NCI-H1105 (cell line): ENCODE measurements around the gene MCF2L.
"Not testable (repeated sequence)": the region's sequence is repeated elsewhere in the genome, so short reads cannot be mapped to it uniquely, and the experiment has no call there.

Experiments used
- DNase-seq: peaks from one replicate; lab custom pipeline; 2025; lab: John Stamatoyannopoulos, UW

MCF2L gene, protein sequence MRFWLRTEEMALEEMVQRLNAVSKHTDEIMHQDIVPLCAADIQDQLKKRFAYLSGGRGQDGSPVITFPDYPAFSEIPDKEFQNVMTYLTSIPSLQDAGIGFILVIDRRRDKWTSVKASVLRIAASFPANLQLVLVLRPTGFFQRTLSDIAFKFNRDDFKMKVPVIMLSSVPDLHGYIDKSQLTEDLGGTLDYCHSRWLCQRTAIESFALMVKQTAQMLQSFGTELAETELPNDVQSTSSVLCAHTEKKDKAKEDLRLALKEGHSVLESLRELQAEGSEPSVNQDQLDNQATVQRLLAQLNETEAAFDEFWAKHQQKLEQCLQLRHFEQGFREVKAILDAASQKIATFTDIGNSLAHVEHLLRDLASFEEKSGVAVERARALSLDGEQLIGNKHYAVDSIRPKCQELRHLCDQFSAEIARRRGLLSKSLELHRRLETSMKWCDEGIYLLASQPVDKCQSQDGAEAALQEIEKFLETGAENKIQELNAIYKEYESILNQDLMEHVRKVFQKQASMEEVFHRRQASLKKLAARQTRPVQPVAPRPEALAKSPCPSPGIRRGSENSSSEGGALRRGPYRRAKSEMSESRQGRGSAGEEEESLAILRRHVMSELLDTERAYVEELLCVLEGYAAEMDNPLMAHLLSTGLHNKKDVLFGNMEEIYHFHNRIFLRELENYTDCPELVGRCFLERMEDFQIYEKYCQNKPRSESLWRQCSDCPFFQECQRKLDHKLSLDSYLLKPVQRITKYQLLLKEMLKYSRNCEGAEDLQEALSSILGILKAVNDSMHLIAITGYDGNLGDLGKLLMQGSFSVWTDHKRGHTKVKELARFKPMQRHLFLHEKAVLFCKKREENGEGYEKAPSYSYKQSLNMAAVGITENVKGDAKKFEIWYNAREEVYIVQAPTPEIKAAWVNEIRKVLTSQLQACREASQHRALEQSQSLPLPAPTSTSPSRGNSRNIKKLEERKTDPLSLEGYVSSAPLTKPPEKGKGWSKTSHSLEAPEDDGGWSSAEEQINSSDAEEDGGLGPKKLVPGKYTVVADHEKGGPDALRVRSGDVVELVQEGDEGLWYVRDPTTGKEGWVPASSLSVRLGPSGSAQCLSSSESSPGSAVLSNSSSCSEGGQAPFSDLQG

DNA sequence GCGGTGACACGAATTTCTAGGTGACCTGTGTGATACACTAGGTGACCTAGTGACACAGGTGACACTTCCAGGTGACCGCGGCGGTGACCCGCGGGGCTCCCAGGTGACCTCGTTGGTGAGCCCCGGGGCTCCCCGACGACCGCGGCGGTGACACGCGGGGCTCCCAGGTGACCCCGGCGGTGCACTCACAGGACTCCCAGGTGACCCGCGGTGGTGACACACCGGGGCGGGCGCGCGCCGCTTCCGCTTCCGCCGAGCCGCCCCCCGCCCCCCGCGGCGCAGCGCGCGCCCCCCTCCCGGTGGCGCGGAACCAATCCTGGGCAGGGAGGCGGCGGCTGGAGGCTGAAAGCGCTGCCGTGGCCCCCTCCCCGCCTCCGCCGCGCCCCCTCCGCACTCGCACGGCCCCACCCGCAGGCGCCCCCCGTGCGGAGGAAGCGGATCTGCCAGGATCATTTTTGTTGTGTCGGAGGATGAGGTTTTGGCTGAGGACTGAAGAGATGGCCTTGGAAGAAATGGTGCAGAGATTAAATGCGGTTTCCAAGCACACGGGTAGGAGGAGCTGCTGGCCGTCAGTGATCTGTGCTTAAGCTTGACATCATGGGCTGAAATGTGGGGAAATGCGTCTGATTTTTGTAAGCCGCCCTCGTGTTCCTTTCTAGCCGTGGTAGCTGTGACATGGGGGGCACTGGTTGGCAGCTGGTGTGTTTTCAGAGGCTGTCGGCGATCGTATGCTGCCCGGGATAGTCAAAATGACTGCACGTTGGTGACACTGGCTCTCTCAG lies at the start of gene MCF2L:
TSS of gene MCF2L (plus strand) at position 305 of the 782 bp plus-strand sequence. CDS start at position 471, 166 bp downstream.
- peak; percentile 73 for DNase-seq

DNA sequence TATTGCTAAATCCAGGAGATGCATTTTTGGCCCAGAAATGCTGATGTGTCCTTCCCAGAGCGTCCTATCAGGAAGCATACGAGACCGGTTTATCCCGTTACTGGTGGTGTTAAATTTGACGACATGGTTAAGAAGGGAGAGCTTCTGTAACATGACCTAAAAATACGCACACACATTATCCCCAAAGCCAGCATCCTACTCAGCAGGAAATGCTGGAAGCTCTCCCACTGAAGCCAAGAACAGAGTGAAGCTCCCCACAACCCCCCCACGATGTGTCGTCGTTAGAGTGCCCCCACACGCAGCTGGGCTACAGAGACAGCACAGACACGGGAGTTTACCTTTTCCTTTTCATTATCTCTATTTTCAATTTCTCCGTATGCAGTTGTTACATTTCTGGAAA lies 45.1 kb upstream of the MCF2L start:
- DNase-seq, result no peak

DNA sequence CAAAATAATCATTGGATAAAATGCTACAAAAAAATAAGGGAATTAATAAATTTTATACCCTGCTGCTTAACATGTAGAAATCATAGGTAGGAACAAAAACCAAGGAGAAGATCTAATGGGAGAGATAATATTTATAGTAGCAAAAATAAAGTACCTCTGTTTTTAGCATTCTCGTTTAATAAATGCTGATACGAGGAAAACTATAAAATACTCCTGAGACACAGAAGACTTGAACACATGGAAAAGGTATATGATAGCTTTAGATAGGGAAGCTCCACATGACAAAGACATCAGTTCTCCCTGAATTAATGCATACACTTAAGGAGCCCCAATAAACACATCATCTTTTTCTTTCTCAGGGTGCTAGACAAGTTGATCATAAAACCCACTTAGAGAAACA lies 44.6 kb upstream of the MCF2L start:
- no peak for DNase-seq

DNA sequence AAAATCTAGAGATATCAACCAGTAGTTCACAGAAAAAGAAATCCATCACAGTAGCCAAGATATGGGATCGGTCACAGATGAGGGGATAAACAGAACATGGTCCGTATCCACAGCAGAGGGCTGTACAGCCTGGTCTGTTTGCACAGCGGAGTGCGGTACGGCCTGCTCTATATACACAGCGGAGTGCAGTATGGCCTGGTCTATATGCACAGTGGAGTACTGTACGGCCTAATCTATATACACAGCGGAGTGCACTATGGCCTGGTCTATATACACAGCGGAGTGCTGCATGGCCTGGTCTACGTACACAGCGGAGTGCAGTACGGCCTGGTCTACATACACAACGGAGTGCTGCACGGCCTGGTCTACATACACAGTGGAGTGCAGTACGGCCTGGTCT lies 43.0 kb upstream of the MCF2L start:
- DNase-seq, result no peak

DNA sequence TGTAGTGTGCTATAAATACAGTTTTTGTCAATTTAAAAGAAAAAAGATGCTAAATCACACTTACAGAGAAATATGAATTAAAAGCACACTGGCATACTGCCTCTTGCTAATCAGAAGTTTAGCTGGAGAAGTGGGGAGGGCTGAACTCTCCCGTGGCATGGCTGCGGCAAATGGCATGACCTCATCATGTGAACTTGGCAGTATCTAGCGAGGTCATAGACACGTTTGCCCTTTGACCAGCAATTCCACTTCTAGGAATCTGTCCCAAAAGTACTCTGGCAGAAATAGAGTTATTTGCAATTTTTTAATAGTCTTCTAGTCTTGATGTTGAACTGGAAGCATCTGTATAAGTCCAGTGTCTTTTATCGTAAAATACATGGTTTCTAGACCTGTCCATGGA lies 42.0 kb upstream of the MCF2L start:
- DNase-seq, result no peak

DNA sequence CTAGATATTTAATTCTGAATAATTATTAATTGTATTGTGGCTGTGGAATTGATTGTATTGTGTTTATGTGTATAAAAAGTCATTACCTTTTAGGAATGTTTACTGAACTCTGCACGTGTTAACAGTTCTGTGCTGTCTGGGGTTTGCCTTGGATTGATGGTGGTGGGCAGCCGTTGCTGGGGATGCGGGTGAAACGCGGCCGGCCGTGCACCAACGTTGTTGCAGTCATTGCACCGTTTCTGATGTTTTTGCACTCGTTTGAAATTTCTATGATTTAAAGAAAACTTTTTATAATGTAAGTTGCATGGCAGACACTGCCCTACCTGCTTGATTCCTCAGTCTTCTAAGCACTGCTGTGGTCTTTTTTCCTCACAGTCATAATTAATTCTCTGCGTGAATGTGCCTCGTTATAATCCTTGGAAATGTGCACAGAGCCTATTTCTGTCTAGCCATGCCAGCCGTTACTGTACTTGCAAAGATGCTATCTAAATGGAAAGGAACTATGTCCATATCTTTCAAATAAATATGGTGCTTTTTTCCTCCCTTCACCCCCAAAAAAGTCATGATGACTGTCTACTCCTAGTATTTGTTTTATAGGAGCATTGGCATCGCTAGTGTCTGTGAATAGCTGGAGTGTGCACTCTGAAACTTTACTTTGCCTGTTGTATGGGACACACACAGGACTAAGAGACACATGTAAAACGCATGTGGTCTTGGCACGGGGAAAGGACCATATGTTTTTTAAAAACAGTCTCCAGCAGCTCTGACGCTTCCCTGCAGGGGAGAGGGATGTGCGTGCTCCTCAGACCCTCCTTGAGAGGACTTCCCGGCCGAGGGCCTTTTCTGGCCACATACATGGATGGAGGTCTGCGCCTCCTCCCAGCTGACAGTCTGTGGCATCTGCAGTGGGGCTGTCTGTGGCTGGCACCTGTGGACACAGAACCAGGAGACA lies 40.7 kb upstream of the MCF2L start:
- DNase-seq, result no peak

DNA sequence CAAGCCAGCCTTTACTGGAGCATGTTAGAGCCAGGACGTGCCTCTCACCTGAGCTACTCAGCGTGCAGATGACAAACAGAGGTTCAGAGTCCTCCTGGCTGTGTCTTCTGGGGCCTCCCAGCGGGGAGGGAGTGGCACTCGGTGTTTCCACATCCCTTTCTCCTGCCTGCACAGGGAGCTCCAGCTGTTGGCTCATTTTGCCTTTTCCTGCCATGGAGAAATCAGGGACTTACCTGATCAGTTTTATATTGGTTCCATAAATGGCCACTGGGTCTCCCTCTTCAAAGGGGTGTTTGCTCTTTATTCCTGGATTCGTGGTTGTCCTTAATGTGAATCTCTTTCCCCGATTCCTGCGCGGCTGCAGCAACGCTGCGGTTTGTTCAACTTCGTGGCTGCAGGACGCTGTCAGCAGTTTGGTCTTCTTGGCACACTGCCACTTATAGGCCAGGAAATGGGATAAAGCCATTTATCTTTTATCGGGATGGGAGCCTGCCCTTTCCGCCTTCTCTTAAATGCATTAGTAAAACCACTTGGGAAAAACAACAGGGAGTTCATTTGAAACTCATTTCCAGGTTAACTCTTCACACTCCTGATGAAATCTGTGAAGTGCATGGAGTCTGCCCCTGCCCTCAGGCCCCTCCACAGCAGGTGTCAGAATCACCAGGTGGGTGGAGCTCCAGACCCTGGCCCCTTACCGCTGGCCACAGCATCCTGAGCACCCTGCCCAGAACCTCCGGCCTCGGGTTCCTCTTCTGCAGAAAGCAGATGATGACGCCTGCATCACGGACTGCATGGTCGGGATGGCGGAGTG lies 39.8 kb upstream of the MCF2L start:
- peak; percentile 64 for DNase-seq

DNA sequence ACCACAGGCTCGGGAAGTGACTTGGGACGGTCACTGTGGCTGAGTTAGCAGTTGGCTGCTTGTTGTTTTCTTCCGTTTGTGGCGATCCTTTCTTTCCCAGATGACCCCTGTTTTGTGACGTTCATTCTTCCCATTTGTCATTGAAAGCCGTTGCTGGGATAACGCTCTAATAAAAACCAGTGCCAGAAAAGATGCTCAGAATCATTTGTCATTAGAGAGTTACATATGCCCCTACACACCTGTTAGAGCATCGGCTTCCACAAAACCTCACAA lies 39.3 kb upstream of the MCF2L start:
- DNase-seq, result no peak

DNA sequence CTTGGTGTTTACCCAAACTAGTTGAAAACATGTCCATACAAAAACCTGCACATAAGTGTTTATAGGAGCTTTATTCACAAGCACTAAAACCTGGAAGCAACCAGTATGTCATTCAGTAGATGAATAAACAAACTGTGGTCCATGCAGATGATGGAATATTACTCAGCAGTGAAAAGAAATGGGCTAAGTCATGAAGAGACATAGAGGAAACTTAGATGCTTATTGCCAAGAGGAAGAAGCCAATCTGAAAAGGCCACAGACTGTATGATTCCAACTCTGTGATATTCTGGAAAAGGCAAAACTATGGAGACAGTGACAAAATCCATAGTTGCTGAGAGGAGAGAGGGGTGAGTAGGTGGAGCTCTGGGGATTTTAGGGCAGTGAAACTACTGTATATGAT lies 38.8 kb upstream of the MCF2L start:
- no peak for DNase-seq

DNA sequence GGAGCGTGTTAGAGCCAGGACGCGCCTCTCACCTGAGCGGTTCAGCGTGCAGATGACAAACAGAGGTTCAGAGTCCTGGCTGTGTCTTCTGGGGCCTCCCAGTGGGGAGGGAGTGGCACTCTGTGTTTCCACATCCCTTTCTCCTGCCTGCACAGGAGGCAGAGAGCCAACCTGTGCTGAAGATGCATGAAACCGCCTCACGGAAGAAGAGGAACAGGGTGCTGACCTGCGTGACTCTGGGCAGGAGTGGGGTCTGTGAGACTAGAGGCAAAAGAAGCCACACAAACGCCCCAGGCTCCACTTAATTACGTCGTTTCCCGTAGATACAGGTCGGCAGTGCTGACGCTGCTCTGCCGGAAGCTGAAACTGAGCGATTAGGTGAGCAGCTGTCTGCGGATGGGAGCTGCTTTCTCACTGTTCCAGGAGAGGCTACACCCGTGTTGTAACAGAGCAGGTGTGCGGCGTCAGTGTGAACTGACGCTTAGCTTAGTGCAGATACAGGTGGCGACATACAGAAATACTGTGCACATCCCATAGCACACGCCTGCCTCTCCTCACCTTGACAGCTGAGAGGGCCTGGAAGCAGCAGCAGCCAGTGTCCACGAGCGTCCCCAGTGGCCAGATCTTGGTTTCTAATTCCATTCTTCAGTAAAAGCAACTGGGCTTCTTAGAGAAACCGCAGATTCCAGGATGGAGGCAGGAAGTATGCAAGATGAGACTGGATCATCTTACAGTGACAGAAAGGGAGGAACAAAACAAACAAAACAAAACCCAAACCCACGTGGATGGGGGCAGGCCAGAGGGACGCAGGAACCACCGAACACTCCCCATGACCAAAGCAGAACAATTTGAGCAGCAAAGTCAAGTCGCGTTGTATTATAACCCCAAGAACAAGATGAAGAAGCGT lies 37.7 kb upstream of the MCF2L start:
- peak; percentile 92 for DNase-seq

DNA sequence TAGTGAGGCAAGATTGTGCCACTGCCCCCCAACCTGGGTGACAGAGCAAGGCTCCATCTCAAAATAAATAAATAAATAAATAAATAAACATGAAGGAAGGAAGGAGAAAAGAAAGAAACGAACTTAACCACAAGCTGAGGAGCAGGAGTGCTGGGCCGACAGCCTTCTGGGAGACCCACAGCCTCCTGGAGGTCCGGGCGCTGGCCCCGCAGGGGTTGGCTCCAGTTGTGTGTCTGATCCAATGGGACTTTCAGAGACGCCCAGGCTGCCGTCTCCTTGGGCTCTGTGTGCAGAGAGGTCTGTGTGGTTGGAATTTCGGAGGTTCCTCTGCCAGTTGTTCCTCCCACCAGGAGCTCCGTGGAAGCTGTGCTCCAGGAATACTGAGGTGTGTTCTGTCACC lies 36.0 kb upstream of the MCF2L start:
- no peak for DNase-seq

DNA sequence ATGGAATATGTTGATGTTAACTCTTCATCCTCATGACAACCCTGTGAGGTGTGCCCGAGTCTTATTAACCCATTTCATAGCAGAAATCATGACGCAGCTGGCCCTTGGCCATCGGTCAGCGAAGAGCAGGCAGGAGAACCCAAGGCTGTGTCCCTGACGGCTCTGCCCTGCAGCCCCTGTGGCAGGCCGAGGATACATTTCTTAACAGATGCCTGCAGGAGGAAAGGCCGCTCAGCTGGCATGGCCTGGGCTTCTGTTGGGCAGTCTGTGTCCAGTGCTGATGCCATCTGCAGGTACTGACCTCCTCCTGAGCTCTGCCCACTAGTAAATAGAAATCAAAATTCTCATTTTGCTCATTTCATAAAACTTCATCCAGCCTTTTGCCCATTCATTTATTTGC lies 35.4 kb upstream of the MCF2L start:
- no peak for DNase-seq

DNA sequence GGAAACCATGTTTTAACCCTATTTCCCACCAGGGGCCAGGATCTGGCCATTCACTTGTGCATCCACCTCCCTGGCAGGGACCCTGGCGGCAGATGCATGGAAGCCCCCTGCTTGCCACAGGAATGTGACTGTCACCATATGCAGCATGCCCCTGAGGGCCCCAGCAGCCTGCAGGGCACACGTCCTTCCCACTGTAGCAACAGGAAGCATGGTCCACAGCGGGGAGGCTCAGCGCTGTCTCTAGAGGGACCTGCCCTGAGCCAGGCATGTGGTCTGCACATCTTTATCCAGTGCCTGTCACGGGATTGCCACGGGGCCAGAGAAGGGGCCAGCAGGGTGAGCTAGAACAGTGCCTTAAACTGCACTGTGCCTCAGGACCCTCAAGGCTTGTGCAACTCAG lies 34.9 kb upstream of the MCF2L start:
- no peak for DNase-seq

DNA sequence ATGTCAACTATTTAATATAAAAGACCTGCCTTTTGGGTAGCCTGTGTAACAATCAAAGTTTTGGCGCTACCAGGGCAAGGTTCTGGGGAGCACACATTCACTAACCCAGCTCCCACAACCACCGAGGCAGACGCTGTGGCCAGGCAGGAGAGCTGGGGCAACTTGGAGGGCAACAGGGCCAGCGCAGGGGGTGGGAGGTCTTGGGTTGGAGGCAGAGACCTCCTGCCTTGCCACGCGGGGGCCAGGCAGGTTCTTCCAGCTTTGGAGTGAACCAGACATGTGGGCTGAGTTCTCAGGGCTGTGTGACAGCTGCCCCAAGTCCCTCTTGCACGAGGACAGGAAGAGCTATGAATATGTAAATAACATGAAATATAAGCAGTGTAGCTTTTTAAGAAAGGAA lies 30.3 kb upstream of the MCF2L start:
- no peak for DNase-seq

DNA sequence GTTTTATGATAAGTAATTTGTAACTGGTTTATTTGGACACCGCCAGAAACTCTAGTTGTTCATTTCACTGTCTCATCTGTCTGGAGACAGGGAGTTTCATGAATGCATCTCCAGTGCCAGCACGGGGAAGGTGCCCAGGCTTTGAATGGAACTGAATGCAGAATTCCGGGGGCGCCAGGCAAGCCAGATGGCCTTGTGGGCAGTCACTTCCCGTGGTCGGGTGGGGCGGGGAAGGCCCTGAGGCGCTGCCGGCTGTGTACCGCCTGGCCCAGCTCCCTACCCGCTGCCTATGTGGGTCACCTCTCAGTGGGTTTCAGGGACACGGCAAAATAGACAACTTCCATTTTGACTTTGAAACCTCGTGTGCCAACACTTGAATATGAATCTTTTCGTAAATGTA lies 28.8 kb upstream of the MCF2L start:
- DNase-seq, result no peak

DNA sequence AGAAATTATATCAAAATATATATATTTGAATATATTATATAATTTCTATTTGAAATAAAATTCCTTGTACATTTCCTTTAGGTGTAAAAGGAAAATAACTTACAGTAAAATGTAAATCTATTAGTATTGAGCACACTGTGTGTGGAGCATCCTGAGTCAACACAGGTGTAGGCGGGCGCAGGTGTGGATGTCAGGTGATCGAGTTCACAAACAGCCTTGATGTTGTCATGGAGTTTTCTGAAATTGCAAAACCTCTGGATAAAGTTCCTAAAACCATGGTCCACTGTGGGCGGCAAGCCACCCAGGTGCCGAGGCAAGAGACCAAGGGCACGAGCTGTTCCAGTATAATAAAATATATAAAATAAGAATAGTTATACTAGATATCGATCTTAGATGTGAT lies 27.7 kb upstream of the MCF2L start:
- DNase-seq, result no peak

DNA sequence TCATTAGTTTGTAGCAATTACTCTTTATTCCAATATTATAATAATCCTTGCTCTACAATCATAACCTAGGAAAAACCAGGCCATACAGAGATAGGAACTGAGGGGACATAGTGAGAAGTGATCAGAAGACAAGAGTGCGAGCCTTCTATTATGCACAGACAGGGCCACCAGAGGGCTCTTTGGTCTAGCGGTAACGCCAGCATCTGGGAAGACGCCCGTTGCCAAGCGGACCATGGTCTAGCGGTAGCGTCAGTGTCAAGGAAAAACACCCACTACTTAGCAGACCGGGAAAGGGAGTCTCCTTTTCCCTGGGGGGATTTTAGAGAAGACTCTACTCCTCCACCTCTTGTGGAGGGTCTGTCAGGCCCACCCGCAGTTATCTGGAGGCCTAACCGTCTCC lies 27.2 kb upstream of the MCF2L start:
- DNase-seq, result not testable (repeated sequence)

DNA sequence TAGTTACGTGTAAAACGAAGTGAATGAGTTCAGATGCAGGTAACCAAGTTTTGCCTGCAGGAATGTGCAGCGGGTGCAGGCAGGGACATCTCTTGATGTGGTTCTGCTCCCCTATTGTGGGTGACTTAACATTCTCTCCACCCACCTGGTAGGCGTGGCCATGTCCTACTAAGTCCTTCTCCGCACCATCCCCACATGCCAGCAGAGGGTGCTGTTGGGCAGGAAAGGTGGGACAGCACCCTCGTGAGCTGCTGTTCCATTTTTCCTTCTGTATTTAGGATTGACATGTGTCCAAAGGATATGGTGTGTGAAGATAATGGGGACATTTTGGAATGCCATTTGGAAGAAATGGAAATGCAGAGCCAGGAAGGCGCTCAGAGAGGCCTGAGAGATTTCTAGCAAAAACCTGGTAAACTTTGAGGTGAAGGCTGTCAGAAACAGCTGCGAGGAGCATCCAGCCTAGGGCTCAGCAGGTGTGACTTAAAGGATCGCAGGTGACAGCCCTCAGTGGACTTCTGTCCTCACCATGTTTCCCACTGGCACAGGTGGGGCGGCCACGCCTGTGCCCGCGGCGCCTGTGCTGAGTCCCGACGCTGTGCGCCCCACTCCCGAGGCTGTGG lies 26.2 kb upstream of the MCF2L start:
- peak; percentile 100 for DNase-seq
